ENCODE measurements around the gene PFKFB4.

Gene PFKFB4

GRCh38 chr3:48518638-48519276, 37.8 kb downstream of the PFKFB4 start:
- no peak for DNase-seq (ENCODE audit: extremely low spot score)
- ChIA-PET POLR2A (interaction anchor here (1.7 kb wide), 1 partner anchor 38 kb away, joined by 6 read pairs; the partner anchor contains the start of gene PFKFB4), CTCF (no interaction called here)
- no peak for TF ChIP-seq CTBP1 (IDR thresholded peaks at IDR 0.05; ENCODE audit: borderline replicate concordance)
- TF ChIP-seq FOXA1 (IDR thresholded peaks at IDR 0.05) = no peak
- TF ChIP-seq LEF1 (IDR thresholded peaks at IDR 0.05; ENCODE audit: borderline replicate concordance) = no peak
- no peak for TF ChIP-seq ARNT (IDR thresholded peaks at IDR 0.05)
- no peak for TF ChIP-seq BHLHE40 (IDR thresholded peaks at IDR 0.05; ENCODE audit: borderline replicate concordance)
- no peak for TF ChIP-seq FOXM1 (IDR thresholded peaks at IDR 0.05; ENCODE audit: borderline replicate concordance)
- TF ChIP-seq ZNF384 (IDR thresholded peaks at IDR 0.05) = no peak
- no peak for TF ChIP-seq TARDBP (IDR thresholded peaks at IDR 0.05)
- TF ChIP-seq SUZ12 (IDR thresholded peaks at IDR 0.05) = no peak
- no peak for TF ChIP-seq PKNOX1 (IDR thresholded peaks at IDR 0.05)

GRCh38 chr3:48518069-48518468, 38.5 kb downstream of the PFKFB4 start:
- POLR2A ChIA-PET = no interaction called here
- CTCF ChIA-PET = no interaction called here
- no peak for DNase-seq (ENCODE audit: extremely low spot score)
- no peak for TF ChIP-seq PKNOX1 (IDR thresholded peaks at IDR 0.05)
- no peak for TF ChIP-seq BHLHE40 (IDR thresholded peaks at IDR 0.05; ENCODE audit: borderline replicate concordance)
- no peak for TF ChIP-seq FOXA1 (IDR thresholded peaks at IDR 0.05)
- TF ChIP-seq NFRKB (IDR thresholded peaks at IDR 0.05) = no peak
- TF ChIP-seq CTBP1 (IDR thresholded peaks at IDR 0.05; ENCODE audit: borderline replicate concordance) = no peak
- TF ChIP-seq TARDBP (IDR thresholded peaks at IDR 0.05) = no peak
- TF ChIP-seq HDGF (IDR thresholded peaks at IDR 0.05; ENCODE audit: borderline replicate concordance) = no peak
- TF ChIP-seq SP1 (IDR thresholded peaks at IDR 0.05) = no peak
- TF ChIP-seq ARNT (IDR thresholded peaks at IDR 0.05) = no peak
- TF ChIP-seq FOXK2 (IDR thresholded peaks at IDR 0.05) = no peak
- no peak for TF ChIP-seq ELF4 (IDR thresholded peaks at IDR 0.05)
- TF ChIP-seq SUZ12 (IDR thresholded peaks at IDR 0.05) = no peak
- TF ChIP-seq FOXM1 (IDR thresholded peaks at IDR 0.05; ENCODE audit: borderline replicate concordance) = no peak
- no peak for TF ChIP-seq L3MBTL2 (conservative IDR thresholded peaks at IDR 0.05)
- TF ChIP-seq LEF1 (IDR thresholded peaks at IDR 0.05; ENCODE audit: borderline replicate concordance) = no peak
- TF ChIP-seq ZNF384 (IDR thresholded peaks at IDR 0.05) = no peak

- DNase-seq (ENCODE audit: extremely low spot score) = no peak
- ChIA-PET POLR2A (no interaction called here), CTCF (no interaction called here)
- TF ChIP-seq SP1 (IDR thresholded peaks at IDR 0.05) (no peak), ARNT (IDR thresholded peaks at IDR 0.05) (no peak), ELF4 (IDR thresholded peaks at IDR 0.05) (no peak), CTBP1 (IDR thresholded peaks at IDR 0.05; ENCODE audit: borderline replicate concordance) (no peak), HDGF (IDR thresholded peaks at IDR 0.05; ENCODE audit: borderline replicate concordance) (no peak), FOXK2 (IDR thresholded peaks at IDR 0.05) (no peak), NFRKB (IDR thresholded peaks at IDR 0.05) (no peak), L3MBTL2 (conservative IDR thresholded peaks at IDR 0.05) (no peak), FOXA1 (IDR thresholded peaks at IDR 0.05) (no peak), BHLHE40 (IDR thresholded peaks at IDR 0.05; ENCODE audit: borderline replicate concordance) (no peak), LEF1 (IDR thresholded peaks at IDR 0.05; ENCODE audit: borderline replicate concordance) (no peak)
Observed at GRCh38 chr3:48516571-48516970, 40.0 kb downstream of the PFKFB4 start.

- TF ChIP-seq FOXA1 (IDR thresholded peaks at IDR 0.05) = no peak
- TF ChIP-seq FOXK2 (IDR thresholded peaks at IDR 0.05) = no peak
- no peak for TF ChIP-seq NFRKB (IDR thresholded peaks at IDR 0.05)
- no peak for TF ChIP-seq CTBP1 (IDR thresholded peaks at IDR 0.05; ENCODE audit: borderline replicate concordance)
- TF ChIP-seq ELF4 (IDR thresholded peaks at IDR 0.05) = no peak
- no peak for TF ChIP-seq FOXM1 (IDR thresholded peaks at IDR 0.05; ENCODE audit: borderline replicate concordance)
- no peak for TF ChIP-seq SP1 (IDR thresholded peaks at IDR 0.05)
- DNase-seq (ENCODE audit: extremely low spot score) = no peak
- ChIA-PET POLR2A (no interaction called here), CTCF (interaction anchor here (0.7 to 1.3 kb wide), 2 partner anchors 32 to 42 kb away, joined by 3 read pairs; no protein-coding TSS in a partner anchor)
Observed at GRCh38 chr3:48514431-48515227, 42.0 kb downstream of the PFKFB4 start.

DNA sequence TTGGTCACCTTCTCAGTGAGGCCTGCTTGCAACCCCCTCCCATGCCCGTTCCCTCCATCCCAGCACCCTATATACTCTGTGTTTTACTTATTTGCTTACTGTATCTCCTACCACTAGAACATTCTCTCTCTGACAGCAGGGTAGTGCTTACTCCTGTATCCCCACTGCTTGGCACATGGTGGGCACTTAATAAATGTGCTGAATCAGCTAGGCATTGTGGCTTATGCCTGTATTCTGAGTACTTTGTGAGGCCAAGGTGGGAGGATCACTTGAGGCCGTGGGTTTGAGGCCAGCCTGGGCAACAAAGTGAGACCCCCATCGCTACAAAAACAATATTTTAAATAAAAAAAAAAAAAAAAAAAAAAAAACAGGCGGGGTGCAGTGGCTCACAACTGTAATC, 45.1 kb downstream of the PFKFB4 start:
- DNase-seq (ENCODE audit: extremely low spot score) = no peak
- ChIA-PET POLR2A (interaction anchor here (1.4 kb wide), 1 partner anchor 39 kb away, joined by 3 read pairs; no protein-coding TSS in a partner anchor), CTCF (no interaction called here)
- TF ChIP-seq LEF1 (IDR thresholded peaks at IDR 0.05; ENCODE audit: borderline replicate concordance) (no peak), ELF4 (IDR thresholded peaks at IDR 0.05) (no peak), PKNOX1 (IDR thresholded peaks at IDR 0.05) (no peak), NFRKB (IDR thresholded peaks at IDR 0.05) (no peak), HDGF (IDR thresholded peaks at IDR 0.05; ENCODE audit: borderline replicate concordance) (no peak), FOXK2 (IDR thresholded peaks at IDR 0.05) (no peak), BHLHE40 (IDR thresholded peaks at IDR 0.05; ENCODE audit: borderline replicate concordance) (no peak), FOXM1 (IDR thresholded peaks at IDR 0.05; ENCODE audit: borderline replicate concordance) (no peak), SUZ12 (IDR thresholded peaks at IDR 0.05) (no peak)
